ENCODE results near the gene RPN1. TPM values are rescaled to one million over a fixed set of nuclear protein-coding genes. Genes with fewer than 3 reads are reported as not detected.

RPN1 gene
- total and polyA plus RNA-seq, 2 of the 13 experiments (the other 11 are each of a cell fraction or from before 2014, with no cell fraction given), result 290 to 342 TPM

DNA sequence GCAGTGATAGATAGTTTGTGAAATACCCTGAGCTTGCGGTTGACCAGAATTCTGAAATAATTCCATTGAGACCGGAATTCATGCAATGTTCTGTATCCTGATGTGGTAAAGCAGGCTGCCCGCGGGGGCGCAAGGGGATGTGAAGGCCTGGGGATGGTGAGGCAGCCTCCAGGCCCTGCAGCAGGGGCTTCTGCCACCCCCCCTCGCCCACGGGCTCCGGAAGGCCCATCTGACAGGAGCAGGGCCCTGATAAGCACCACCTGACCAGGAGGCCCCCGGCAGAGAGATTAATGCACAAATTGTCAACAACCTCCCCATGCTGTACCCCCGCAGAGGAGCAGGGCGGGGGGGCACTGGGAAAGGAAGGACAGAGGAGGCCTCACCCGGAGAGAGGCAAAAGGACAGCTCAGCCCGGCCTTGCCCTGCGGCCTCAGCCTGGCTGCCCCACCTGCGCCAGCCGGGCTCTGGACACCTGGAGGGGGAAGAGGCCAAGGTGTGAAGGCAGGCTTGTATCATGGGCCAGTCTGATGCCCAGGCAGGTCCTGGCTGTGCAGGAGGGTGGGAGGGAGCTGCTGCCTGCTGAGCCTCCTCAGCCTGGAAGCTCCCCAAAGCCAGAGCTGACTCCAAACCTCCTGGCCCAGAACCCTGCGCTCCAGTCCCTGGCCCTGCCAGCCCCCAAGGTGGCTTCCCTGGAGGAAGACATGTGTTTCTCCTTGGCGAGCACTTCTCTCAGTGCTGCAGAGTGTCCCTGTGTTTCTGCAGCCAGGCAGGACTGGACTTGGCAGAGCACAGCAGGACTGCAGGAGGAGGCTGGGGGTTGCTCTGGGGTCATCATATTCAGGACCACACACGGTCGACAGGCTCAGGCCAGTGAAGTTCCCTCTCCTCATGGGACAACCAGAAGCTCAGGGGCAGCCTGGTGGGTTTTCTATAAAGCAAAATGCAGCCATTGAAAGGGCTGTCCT lies 46.5 kb downstream of the RPN1 start (continued):
- TF ChIP-seq, protein P1, sequence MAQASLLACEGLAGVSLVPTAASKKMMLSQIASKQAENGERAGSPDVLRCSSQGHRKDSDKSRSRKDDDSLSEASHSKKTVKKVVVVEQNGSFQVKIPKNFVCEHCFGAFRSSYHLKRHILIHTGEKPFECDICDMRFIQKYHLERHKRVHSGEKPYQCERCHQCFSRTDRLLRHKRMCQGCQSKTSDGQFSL (CRISPR knock-in tag; IDR thresholded peaks at IDR 0.05), result peak; percentile 94
- TF ChIP-seq HNF1B (CRISPR knock-in tag; IDR thresholded peaks at IDR 0.05) (0 out of 2 replicates have a peak, but pooled peaks have one; percentile 13), ZFX (CRISPR knock-in tag; IDR thresholded peaks at IDR 0.05; ENCODE audit: low read depth) (peak; percentile 5; the same call in 1 of the 2 replicates), ZFY (CRISPR knock-in tag; IDR thresholded peaks at IDR 0.05) (peak; percentile 32; the same call in 1 of the 2 replicates), ZNF230 (CRISPR knock-in tag; IDR thresholded peaks at IDR 0.05) (no peak)

GRCh38 chr3:128603313-128603712 lies 47.3 kb downstream of the RPN1 start:
- Histone ChIP-seq H3K4me3 (replicated peaks in 1 of 3; ENCODE audit: insufficient read depth in 1 of 3, low read depth in 2 of 3, low read length in 3 of 3) (no peak overlapping the region), H3K79me2 (ENCODE audit: insufficient read depth, low read length) (no peaks in the 10 kb centered on the region), H3K4me2 (ENCODE audit: low read depth, low read length) (no peak overlapping the region), H3K9me3 (ENCODE audit: low read length) (no peaks in the 10 kb centered on the region), H4K20me1 (ENCODE audit: insufficient read depth, low read length) (no peaks in the 10 kb centered on the region), H3K27ac (ENCODE audit: extremely low read length, insufficient read depth, low read length) (no peak overlapping the region), H3K4me1 (ENCODE audit: insufficient read depth, low read length) (peaks cover 37% of the 10 kb centered on the region), H2AFZ (ENCODE audit: low read length) (no peak overlapping the region), H3K9ac (ENCODE audit: insufficient read depth, low read depth, low read length) (no peak overlapping the region), H3K36me3 (replicated peaks in 1 of 2; ENCODE audit: control insufficient read depth in 1 of 2, insufficient read depth in 2 of 2, low read length in 2 of 2) (no peaks in the 10 kb centered on the region), H3K27me3 (ENCODE audit: control insufficient read depth in 1 of 2, insufficient read depth in 2 of 2, low read length in 2 of 2) (no peaks in the 10 kb centered on the region)
- 82% methylated on average over 7 of the region's 8 CpGs for WGBS (ENCODE audit: low lambda C conversion rate)
- BruUV-seq (replicated peaks), result no TSS peak
- TF ChIP-seq ZNF629 (CRISPR knock-in tag; conservative IDR thresholded peaks at IDR 0.05), result peak; percentile 90
- no peak for TF ChIP-seq ZBTB10 (CRISPR knock-in tag; IDR thresholded peaks at IDR 0.05; ENCODE audit: borderline replicate concordance)
- 0 out of 2 replicates have a peak, but pooled peaks have one; percentile 40 for TF ChIP-seq ZMYM3 (CRISPR knock-in tag; IDR thresholded peaks at IDR 0.05)
- ChIA-PET CTCF (ENCODE audit: low intra/inter-chr PET ratio, low total read pairs) (no interaction called here), POLR2A (no interaction called here)
- DNase-seq (ENCODE audit: low spot score) (no peak), ATAC-seq (no peak), FAIRE-seq (no peak)
- in situ Hi-C loops (cut with HindIII; ENCODE audit: extremely low pct_ligation_motif_present, low pct_unique_long_range_greater_than_20kb), result no loop called here
- intact Hi-C loops (cut with micrococcal nuclease; ENCODE audit: unreplicated experiment), result no loop called here

Data from HepG2 (cell line).